Measurements from ENCODE around the gene ABCC6. TPM values are rescaled to one million over a fixed set of nuclear protein-coding genes. Genes with fewer than 3 reads are reported as not detected.

ABCC6 gene
- total and polyA plus RNA-seq, 10 of the 15 experiments (the other 5 are each of a cell fraction or from before 2014, with no cell fraction given), result 0.05 to 0.13 (median 0.06) TPM; not detected in 5

- RAD21 ChIA-PET (ENCODE audit: unreplicated experiment), result no interaction called here
- Histone ChIP-seq H3K27ac (ENCODE audit: control insufficient read depth, insufficient read depth) (no peak overlapping the region), H3K4me1 (ENCODE audit: control insufficient read depth, insufficient read depth, low read length) (0 out of 2 replicates have a peak, but pooled peaks cover 2% of the 10 kb centered on the region), H3K9ac (ENCODE audit: control insufficient read depth, insufficient read depth, low read length) (no peak overlapping the region), H4K20me1 (ENCODE audit: control insufficient read depth, insufficient read depth) (no peaks in the 10 kb centered on the region), H3K4me3 (no peak overlapping the region), H3K9me3 (replicated peaks; ENCODE audit: control insufficient read depth, insufficient read depth, low read length) (no peaks in the 10 kb centered on the region), H2AFZ (ENCODE audit: control insufficient read depth, low read depth, low read length) (no peak overlapping the region), H3K79me2 (ENCODE audit: control insufficient read depth, insufficient read depth, low read length) (no peaks in the 10 kb centered on the region), H3K4me2 (ENCODE audit: control insufficient read depth, insufficient read depth) (no peak overlapping the region), H3K36me3 (ENCODE audit: control insufficient read depth in 2 of 2, insufficient read depth in 2 of 2, low read length in 1 of 2) (peaks cover 19 to 26% of the 10 kb centered on the region in 2 experiments), H3K27me3 (replicated peaks in 1 of 2; ENCODE audit: control insufficient read depth in 2 of 2, insufficient read depth in 2 of 2, low read length in 1 of 2) (no peaks in the 10 kb centered on the region)
- BruUV-seq (replicated peaks), result no TSS peak
- CTCF ChIA-PET, result no interaction called here
- in situ Hi-C loops (cut with MboI), result no loop called here
- POLR2A ChIA-PET, result no interaction called here
- SMC1A ChIA-PET (ENCODE audit: uncharacterized antibody, unreplicated experiment), result no interaction called here
- FAIRE-seq (no peak), ATAC-seq (peak; percentile 53), DNase-seq (ENCODE audit: low read depth, low spot score) (no peak)
- WGBS (ENCODE audit: insufficient coverage, insufficient replicate concordance, low lambda C conversion rate, missing lambda C conversion rate), result 69% methylated on average over 13 of the region's 15 CpGs
- TF ChIP-seq NFYB (IDR thresholded peaks at IDR 0.05; ENCODE audit: insufficient read depth, low read depth, low read length) (no peak), SREBF1 (IDR thresholded peaks at IDR 0.05; ENCODE audit: low read length) (no peak), ZNF384 (IDR thresholded peaks at IDR 0.05; ENCODE audit: borderline replicate concordance, low read depth, low read length) (0 out of 2 replicates have a peak, but pooled peaks have one; percentile 43), CTCF (IDR thresholded peaks at IDR 0.05 in 2 of 3, conservative IDR thresholded peaks at IDR 0.05 in 1 of 3; ENCODE audit: control insufficient read depth in 2 of 3, extremely low read depth in 1 of 3, insufficient read depth in 1 of 3, low read depth in 3 of 3, low read length in 3 of 3) (peak; percentile 26 to 46 (median 36); a peak in 4 of 6 replicates), ZNF687 (IDR thresholded peaks at IDR 0.05) (no peak), CBX5 (IDR thresholded peaks at IDR 0.05; ENCODE audit: low read depth) (no peak)
- intact Hi-C loops (cut with micrococcal nuclease; ENCODE audit: unreplicated experiment), result no loop called here
Observed at GRCh38 chr16:16143038-16143763, 80.1 kb downstream of the ABCC6 start.

Data from GM12878 (cell line).